ENCODE measurements around the gene ZCCHC14. TPM values are rescaled to one million over a fixed set of nuclear protein-coding genes. Genes with fewer than 3 reads are reported as not detected.

The ZCCHC14 gene
- total RNA-seq, 1 experiment from 2014 or later: 37.8 TPM

- TF ChIP-seq CBX3 (IDR thresholded peaks at IDR 0.05; ENCODE audit: low read depth): no peak
These were observed 47.3 kb downstream of the ZCCHC14 start (continued) for GRCh38 chr16:87445486-87445885.

- no peak for DNase-seq (ENCODE audit: low read depth, low spot score)
- ChIA-PET RAD21 (ENCODE audit: low non-redundant PET in 1 of 2, low total read pairs in 2 of 2, uncharacterized antibody in 2 of 2, unreplicated experiment in 2 of 2) (no interaction called here), CTCF (interaction anchor here (1.5 to 1.6 kb wide), 2 partner anchors 18 to 193 kb away, joined by 4 to 5 read pairs; no protein-coding TSS in a partner anchor), POLR2A (no interaction called here)
- Histone ChIP-seq H3K27ac (ENCODE audit: low read depth, low read length) (no peak overlapping the region), H3K79me2 (ENCODE audit: insufficient read depth, low read length) (peaks cover 15% of the 10 kb centered on the region; the same call in 1 of the 2 replicates), H3K4me1 (ENCODE audit: control insufficient read depth in 1 of 2, insufficient read depth in 2 of 2, low read length in 2 of 2) (no peaks in the 10 kb centered on the region), H3K4me3 (replicated peaks in 1 of 2; ENCODE audit: low read depth in 1 of 2, low read length in 2 of 2) (no peak overlapping the region), H3K4me2 (ENCODE audit: low read length) (no peak overlapping the region), H3K9me3 (ENCODE audit: control insufficient read depth in 1 of 2, insufficient read depth in 1 of 2, low read depth in 1 of 2, low read length in 2 of 2) (no peaks in the 10 kb centered on the region), H3K9me2 (ENCODE audit: insufficient read depth) (no peaks in the 10 kb centered on the region), H3K36me3 (ENCODE audit: control insufficient read depth in 1 of 2, insufficient read depth in 2 of 2, low read length in 2 of 2) (peaks cover 17% of the 10 kb centered on the region in 2 experiments; a peak in 3 of 4 replicates), H2AFZ (ENCODE audit: low read depth, low read length, poor library complexity, severe bottlenecking) (no peak overlapping the region), H4K20me1 (ENCODE audit: insufficient read depth) (peaks cover 7% of the 10 kb centered on the region; the same call in 1 of the 2 replicates), H3K27me3 (ENCODE audit: insufficient read depth, low read length) (no peaks in the 10 kb centered on the region), H3K9ac (ENCODE audit: low read length) (no peak overlapping the region)
- no peak for ATAC-seq
- TF ChIP-seq CTCF (IDR thresholded peaks at IDR 0.05 in 2 of 3, conservative IDR thresholded peaks at IDR 0.05 in 1 of 3; ENCODE audit: borderline replicate concordance in 1 of 3, insufficient read depth in 1 of 3, low read depth in 2 of 3, low read length in 2 of 3) (no peak), RAD21 (IDR thresholded peaks at IDR 0.05; ENCODE audit: low read depth) (no peak), SP1 (IDR thresholded peaks at IDR 0.05; ENCODE audit: low read depth) (no peak), POLR2A (IDR thresholded peaks at IDR 0.05; ENCODE audit: borderline replicate concordance, extremely low read depth, insufficient read depth, insufficient read length) (no peak), SRF (IDR thresholded peaks at IDR 0.05; ENCODE audit: low read depth) (no peak), FOSL1 (IDR thresholded peaks at IDR 0.05; ENCODE audit: low read depth) (no peak), SIN3A (IDR thresholded peaks at IDR 0.05; ENCODE audit: low read depth) (no peak)
- TF ChIP-seq, protein P1, sequence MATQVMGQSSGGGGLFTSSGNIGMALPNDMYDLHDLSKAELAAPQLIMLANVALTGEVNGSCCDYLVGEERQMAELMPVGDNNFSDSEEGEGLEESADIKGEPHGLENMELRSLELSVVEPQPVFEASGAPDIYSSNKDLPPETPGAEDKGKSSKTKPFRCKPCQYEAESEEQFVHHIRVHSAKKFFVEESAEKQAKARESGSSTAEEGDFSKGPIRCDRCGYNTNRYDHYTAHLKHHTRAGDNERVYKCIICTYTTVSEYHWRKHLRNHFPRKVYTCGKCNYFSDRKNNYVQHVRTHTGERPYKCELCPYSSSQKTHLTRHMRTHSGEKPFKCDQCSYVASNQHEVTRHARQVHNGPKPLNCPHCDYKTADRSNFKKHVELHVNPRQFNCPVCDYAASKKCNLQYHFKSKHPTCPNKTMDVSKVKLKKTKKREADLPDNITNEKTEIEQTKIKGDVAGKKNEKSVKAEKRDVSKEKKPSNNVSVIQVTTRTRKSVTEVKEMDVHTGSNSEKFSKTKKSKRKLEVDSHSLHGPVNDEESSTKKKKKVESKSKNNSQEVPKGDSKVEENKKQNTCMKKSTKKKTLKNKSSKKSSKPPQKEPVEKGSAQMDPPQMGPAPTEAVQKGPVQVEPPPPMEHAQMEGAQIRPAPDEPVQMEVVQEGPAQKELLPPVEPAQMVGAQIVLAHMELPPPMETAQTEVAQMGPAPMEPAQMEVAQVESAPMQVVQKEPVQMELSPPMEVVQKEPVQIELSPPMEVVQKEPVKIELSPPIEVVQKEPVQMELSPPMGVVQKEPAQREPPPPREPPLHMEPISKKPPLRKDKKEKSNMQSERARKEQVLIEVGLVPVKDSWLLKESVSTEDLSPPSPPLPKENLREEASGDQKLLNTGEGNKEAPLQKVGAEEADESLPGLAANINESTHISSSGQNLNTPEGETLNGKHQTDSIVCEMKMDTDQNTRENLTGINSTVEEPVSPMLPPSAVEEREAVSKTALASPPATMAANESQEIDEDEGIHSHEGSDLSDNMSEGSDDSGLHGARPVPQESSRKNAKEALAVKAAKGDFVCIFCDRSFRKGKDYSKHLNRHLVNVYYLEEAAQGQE (IDR thresholded peaks at IDR 0.05; ENCODE audit: low read depth): no peak
- intact Hi-C loops (cut with micrococcal nuclease): no loop called here
- BruUV-seq (replicated peaks): no TSS peak
These were observed 48.9 kb downstream of the ZCCHC14 start for GRCh38 chr16:87443964-87444363.

Data from HCT116 (cell line).